H1 (cell line): ENCODE results near the gene CLEC16A. TPM values are rescaled to one million over a fixed set of nuclear protein-coding genes. Genes with fewer than 3 reads are reported as not detected.

Experiments
- BACH1 ChIP-seq: IDR thresholded peaks from 2 replicates; pipeline ENCODE4 v1.6.1; 2012; ENCODE audit warnings: low read length, improper control_type of control experiment
- KDM1A ChIP-seq: fragments of 200-600, 300-600 bp; sonication (generic); IDR thresholded peaks from 2 replicates; pipeline ENCODE4 v1.7.1; 2016; ENCODE audit warnings: mild to moderate bottlenecking, low read length, borderline replicate concordance
- polyA plus RNA-seq, 7 experiments: library from polyadenylated mRNA; depleted of rRNA in 3 of 7; stranded (reverse) in 5 of 7; unstranded in 2 of 7; fragments of >200 nt in 5 of 7; fragments of 200-250 nt in 2 of 7; gene quantifications; 1 replicate in 5 of 7; 2 replicates in 1 of 7; 4 replicates in 1 of 7; pipeline versions ENCODE4 v1.2.1 to v1.2.3, GENCODE V29; 2011 to 2013; ENCODE audit warnings: missing spikeins in 2 of 7, mixed read lengths in 2 of 7
- total RNA-seq: library from RNA; stranded (reverse); fragmentation: NEBNext Ultra II Directional; extraction: Animal tissue kit (Norgen Biotek cat#: 25700); gene quantifications from 2 replicates; pipeline ENCODE4 v1.2.1, GENCODE V29; 2021
- TF ChIP-seq, protein P1 (sequence below): fragments of 300-600 bp; sonication (generic); IDR thresholded peaks from 2 replicates; pipeline ENCODE4 v1.7.1; 2012; ENCODE audit warnings: low read length, moderate library complexity, mild to moderate bottlenecking, inconsistent platforms; ENCODE audit not compliant: insufficient replicate concordance

The CLEC16A gene
- total and polyA plus RNA-seq, 2 of the 8 experiments (the other 6 are each of a cell fraction or from before 2014, with no cell fraction given) = 7.6 to 19.3 TPM

DNA sequence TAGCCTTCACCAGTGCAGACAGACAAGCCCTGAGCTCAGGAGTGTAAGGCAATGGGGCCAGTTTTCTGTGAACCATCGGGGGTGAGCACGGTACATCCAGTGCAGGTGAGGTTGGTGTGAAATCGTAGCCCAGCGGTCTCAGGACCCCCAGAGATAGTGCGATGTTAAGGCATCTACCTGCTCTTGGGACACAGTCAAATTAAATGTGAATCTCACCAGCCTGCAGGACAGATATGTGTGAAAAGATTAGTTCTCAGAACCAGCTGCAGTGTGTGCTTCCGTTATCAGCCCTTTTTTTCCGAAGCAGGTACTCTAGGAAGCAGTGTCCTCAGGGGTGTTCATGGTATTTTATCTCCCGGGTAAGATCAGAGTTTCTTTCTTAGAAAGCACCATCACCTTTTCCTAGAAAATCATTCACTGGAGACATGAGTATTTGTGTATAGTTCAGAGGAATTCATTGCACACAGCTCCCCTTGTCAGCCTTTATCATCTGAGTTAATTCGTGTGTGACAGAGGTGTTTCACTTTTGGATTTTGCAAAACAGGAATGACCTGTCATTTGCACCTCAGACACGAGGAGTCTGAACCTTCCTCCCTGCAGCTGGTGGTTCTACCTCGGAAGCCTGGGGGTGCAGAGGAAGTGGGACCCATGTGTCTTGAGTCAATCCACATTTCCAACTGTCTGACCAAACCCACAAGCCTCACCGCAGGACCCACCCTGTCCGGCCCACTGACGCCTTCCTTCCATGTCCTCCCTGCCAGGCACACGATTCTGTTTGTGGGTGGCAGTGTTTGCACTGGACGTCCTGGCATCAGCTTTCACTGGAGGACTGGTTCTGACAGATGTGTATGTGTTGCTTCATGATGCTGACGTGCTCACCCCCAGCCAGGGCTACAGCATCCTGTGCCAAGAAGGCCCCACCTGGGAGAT is 107.8 kb downstream of the CLEC16A start (continued):
- TF ChIP-seq, protein P1, sequence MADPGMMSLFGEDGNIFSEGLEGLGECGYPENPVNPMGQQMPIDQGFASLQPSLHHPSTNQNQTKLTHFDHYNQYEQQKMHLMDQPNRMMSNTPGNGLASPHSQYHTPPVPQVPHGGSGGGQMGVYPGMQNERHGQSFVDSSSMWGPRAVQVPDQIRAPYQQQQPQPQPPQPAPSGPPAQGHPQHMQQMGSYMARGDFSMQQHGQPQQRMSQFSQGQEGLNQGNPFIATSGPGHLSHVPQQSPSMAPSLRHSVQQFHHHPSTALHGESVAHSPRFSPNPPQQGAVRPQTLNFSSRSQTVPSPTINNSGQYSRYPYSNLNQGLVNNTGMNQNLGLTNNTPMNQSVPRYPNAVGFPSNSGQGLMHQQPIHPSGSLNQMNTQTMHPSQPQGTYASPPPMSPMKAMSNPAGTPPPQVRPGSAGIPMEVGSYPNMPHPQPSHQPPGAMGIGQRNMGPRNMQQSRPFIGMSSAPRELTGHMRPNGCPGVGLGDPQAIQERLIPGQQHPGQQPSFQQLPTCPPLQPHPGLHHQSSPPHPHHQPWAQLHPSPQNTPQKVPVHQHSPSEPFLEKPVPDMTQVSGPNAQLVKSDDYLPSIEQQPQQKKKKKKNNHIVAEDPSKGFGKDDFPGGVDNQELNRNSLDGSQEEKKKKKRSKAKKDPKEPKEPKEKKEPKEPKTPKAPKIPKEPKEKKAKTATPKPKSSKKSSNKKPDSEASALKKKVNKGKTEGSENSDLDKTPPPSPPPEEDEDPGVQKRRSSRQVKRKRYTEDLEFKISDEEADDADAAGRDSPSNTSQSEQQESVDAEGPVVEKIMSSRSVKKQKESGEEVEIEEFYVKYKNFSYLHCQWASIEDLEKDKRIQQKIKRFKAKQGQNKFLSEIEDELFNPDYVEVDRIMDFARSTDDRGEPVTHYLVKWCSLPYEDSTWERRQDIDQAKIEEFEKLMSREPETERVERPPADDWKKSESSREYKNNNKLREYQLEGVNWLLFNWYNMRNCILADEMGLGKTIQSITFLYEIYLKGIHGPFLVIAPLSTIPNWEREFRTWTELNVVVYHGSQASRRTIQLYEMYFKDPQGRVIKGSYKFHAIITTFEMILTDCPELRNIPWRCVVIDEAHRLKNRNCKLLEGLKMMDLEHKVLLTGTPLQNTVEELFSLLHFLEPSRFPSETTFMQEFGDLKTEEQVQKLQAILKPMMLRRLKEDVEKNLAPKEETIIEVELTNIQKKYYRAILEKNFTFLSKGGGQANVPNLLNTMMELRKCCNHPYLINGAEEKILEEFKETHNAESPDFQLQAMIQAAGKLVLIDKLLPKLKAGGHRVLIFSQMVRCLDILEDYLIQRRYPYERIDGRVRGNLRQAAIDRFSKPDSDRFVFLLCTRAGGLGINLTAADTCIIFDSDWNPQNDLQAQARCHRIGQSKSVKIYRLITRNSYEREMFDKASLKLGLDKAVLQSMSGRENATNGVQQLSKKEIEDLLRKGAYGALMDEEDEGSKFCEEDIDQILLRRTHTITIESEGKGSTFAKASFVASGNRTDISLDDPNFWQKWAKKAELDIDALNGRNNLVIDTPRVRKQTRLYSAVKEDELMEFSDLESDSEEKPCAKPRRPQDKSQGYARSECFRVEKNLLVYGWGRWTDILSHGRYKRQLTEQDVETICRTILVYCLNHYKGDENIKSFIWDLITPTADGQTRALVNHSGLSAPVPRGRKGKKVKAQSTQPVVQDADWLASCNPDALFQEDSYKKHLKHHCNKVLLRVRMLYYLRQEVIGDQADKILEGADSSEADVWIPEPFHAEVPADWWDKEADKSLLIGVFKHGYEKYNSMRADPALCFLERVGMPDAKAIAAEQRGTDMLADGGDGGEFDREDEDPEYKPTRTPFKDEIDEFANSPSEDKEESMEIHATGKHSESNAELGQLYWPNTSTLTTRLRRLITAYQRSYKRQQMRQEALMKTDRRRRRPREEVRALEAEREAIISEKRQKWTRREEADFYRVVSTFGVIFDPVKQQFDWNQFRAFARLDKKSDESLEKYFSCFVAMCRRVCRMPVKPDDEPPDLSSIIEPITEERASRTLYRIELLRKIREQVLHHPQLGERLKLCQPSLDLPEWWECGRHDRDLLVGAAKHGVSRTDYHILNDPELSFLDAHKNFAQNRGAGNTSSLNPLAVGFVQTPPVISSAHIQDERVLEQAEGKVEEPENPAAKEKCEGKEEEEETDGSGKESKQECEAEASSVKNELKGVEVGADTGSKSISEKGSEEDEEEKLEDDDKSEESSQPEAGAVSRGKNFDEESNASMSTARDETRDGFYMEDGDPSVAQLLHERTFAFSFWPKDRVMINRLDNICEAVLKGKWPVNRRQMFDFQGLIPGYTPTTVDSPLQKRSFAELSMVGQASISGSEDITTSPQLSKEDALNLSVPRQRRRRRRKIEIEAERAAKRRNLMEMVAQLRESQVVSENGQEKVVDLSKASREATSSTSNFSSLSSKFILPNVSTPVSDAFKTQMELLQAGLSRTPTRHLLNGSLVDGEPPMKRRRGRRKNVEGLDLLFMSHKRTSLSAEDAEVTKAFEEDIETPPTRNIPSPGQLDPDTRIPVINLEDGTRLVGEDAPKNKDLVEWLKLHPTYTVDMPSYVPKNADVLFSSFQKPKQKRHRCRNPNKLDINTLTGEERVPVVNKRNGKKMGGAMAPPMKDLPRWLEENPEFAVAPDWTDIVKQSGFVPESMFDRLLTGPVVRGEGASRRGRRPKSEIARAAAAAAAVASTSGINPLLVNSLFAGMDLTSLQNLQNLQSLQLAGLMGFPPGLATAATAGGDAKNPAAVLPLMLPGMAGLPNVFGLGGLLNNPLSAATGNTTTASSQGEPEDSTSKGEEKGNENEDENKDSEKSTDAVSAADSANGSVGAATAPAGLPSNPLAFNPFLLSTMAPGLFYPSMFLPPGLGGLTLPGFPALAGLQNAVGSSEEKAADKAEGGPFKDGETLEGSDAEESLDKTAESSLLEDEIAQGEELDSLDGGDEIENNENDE = no peak
- TF ChIP-seq BACH1 (no peak), KDM1A (no peak)
